Thoracic aorta (tissue), 2 donors: ENCODE measurements around the gene DRD5. TPM values are rescaled to one million over a fixed set of nuclear protein-coding genes. Genes with fewer than 3 reads are reported as not detected.

Experiments
- ATAC-seq: fragments of 150-250 bp; one replicate; pipeline ENCODE4 v1.8.0; 2017; ENCODE audit warnings: low read depth; ENCODE audit not compliant: insufficient number of reproducible peaks, low FRiP score
- DNase-seq: peaks from one replicate; pipeline ENCODE4 v3.0.0-alpha.2; 2020; ENCODE audit warnings: low spot score
- H3K27ac ChIP-seq, 2 donors: fragments of 200-600 bp; sonication (generic); 1 replicate in 1 of 2; 2 replicates in 1 of 2; pipeline ENCODE4 v1.5.1; 2016; ENCODE audit warnings: mild to moderate bottlenecking in 2 of 2, moderate library complexity in 2 of 2
- H3K27me3 ChIP-seq: fragments of 200-600 bp; sonication (generic); replicated peaks from 2 replicates; pipeline ENCODE4 v1.6.0; 2016; ENCODE audit warnings: mild to moderate bottlenecking; ENCODE audit not compliant: insufficient read depth
- H3K36me3 ChIP-seq: fragments of 200-600 bp; sonication (generic); one replicate; pipeline ENCODE4 v1.5.1; 2016
- H3K4me1 ChIP-seq, 2 donors: fragments of 200-600 bp; sonication (generic); 1 replicate in 1 of 2; 2 replicates in 1 of 2; pipeline versions ENCODE4 v1.5.1 to v1.6.0; 2016; ENCODE audit warnings: low read depth in 2 of 2, mild to moderate bottlenecking in 1 of 2; ENCODE audit not compliant: control insufficient read depth in 1 of 2
- H3K4me3 ChIP-seq: fragments of 200-600 bp; sonication (generic); 2 replicates; pipeline ENCODE4 v1.5.1; 2016; ENCODE audit warnings: mild to moderate bottlenecking
- H3K9me3 ChIP-seq: fragments of 200-600 bp; sonication (generic); 2 replicates; pipeline ENCODE4 v1.5.1; 2016
- CTCF ChIP-seq: fragments of 200-600 bp; sonication (generic); IDR thresholded peaks from one replicate; pipeline ENCODE4 v1.5.1; 2019; ENCODE audit warnings: antibody characterized with exemption
- total RNA-seq, 2 donors: library from RNA; depleted of rRNA; stranded (reverse); fragments of >200 nt; gene quantifications; one replicate each; pipeline versions ENCODE4 v1.1.0 to v1.2.3, GENCODE V29; 2016

Gene DRD5
- total RNA-seq, 2 donors from 2014 or later = not detected

- TF ChIP-seq CTCF = no peak
Observed at GRCh38 chr4:9816285-9816684, 34.9 kb downstream of the DRD5 start.

GRCh38 chr4:9820343-9820742 is 38.9 kb downstream of the DRD5 start:
- no peak overlapping the region for H3K4me3 ChIP-seq
- no peak for ATAC-seq
- TF ChIP-seq CTCF = no peak
- H3K27me3 ChIP-seq = no peaks in the 10 kb centered on the region
- no peaks in the 10 kb centered on the region for H3K4me1 ChIP-seq
- H3K27ac ChIP-seq = no peak overlapping the region
- no peaks in the 10 kb centered on the region for H3K9me3 ChIP-seq
- H3K36me3 ChIP-seq = no peaks in the 10 kb centered on the region
- DNase-seq = no peak

More at GRCh38 chr4:9816285-9816684, 34.9 kb downstream of the DRD5 start:
- ATAC-seq = no peak
- H3K27me3 ChIP-seq = no peaks in the 10 kb centered on the region
- DNase-seq = no peak
- no peak overlapping the region for H3K27ac ChIP-seq
- H3K9me3 ChIP-seq = no peaks in the 10 kb centered on the region
- no peak overlapping the region for H3K4me3 ChIP-seq
- H3K36me3 ChIP-seq = no peaks in the 10 kb centered on the region
- peaks cover 0 to 7% of the 10 kb centered on the region in 2 donors for H3K4me1 ChIP-seq

GRCh38 chr4:9825049-9825448 is 43.6 kb downstream of the DRD5 start:
- Histone ChIP-seq H3K4me3 (no peak overlapping the region), H3K9me3 (no peaks in the 10 kb centered on the region), H3K27me3 (no peaks in the 10 kb centered on the region), H3K4me1 (no peaks in the 10 kb centered on the region), H3K27ac (no peak overlapping the region), H3K36me3 (no peaks in the 10 kb centered on the region)
- DNase-seq (no peak), ATAC-seq (no peak)
- no peak for TF ChIP-seq CTCF

GRCh38 chr4:9826551-9826950 is 45.1 kb downstream of the DRD5 start:
- no peak overlapping the region for H3K4me3 ChIP-seq
- no peaks in the 10 kb centered on the region for H3K36me3 ChIP-seq
- H3K9me3 ChIP-seq = no peaks in the 10 kb centered on the region
- no peaks in the 10 kb centered on the region for H3K27me3 ChIP-seq
- TF ChIP-seq CTCF = no peak
- no peaks in the 10 kb centered on the region for H3K4me1 ChIP-seq
- no peak for DNase-seq
- no peak for ATAC-seq
- H3K27ac ChIP-seq = no peak overlapping the region

GRCh38 chr4:9832640-9833039 is 51.2 kb downstream of the DRD5 start:
- no peak for TF ChIP-seq CTCF
- H3K27me3 ChIP-seq = no peaks in the 10 kb centered on the region
- no peaks in the 10 kb centered on the region for H3K4me1 ChIP-seq
- no peak overlapping the region for H3K27ac ChIP-seq
- H3K9me3 ChIP-seq = no peaks in the 10 kb centered on the region
- H3K36me3 ChIP-seq = no peaks in the 10 kb centered on the region
- ATAC-seq (no peak), DNase-seq (no peak)
- H3K4me3 ChIP-seq = no peak overlapping the region
